Prostate gland (tissue), 2 donors: Measurements from ENCODE around the gene TYMS.

Experiments used
- CTCF ChIP-seq, 4 experiments: fragments of 200-600 bp in 2 of 4; fragments of 450-650 bp in 2 of 4; sonication (generic) in 2 of 4; IDR thresholded peaks; 1 replicate in 3 of 4; 2 replicates in 1 of 4; pipeline ENCODE4 v1.5.1; 2016 to 2019; ENCODE audit warnings: antibody characterized with exemption in 4 of 4, mild to moderate bottlenecking in 2 of 4, moderate library complexity in 2 of 4
- POLR2A ChIP-seq: fragments of 450-650 bp; IDR thresholded peaks from one replicate; pipeline ENCODE4 v1.6.1; 2016; ENCODE audit warnings: antibody characterized with exemption, mild to moderate bottlenecking
- POLR2AphosphoS5 ChIP-seq: sonication (generic); formaldehyde crosslinking; IDR thresholded peaks from one replicate; pipeline ENCODE4 v1.6.1; 2017; ENCODE audit warnings: antibody characterized with exemption

- TF ChIP-seq CTCF (IDR thresholded peaks at IDR 0.05) (no peak), POLR2A (no peak), POLR2AphosphoS5 (peak; percentile 76)
These were observed 54.4 kb downstream of the TYMS start for GRCh38 chr18:711657-712400.
